GM10248 (cell line): Measurements from ENCODE around the gene CBY3.

Experiments
- CTCF ChIA-PET: fragments of 300-600 bp; sonication (Branson Sonifier 250); formaldehyde crosslinking; extraction: SDS; loops from one replicate; lab custom pipeline; 2021; ENCODE audit warnings: antibody characterized with exemption; lab: Yijun Ruan, JAX
- POLR2A ChIA-PET: fragments of 350-650 bp; sonication (Branson Sonifier 250); formaldehyde crosslinking; extraction: SDS; loops from one replicate; lab custom pipeline; 2020; ENCODE audit warnings: antibody characterized with exemption; lab: Yijun Ruan, JAX
- DNase-seq: peaks from one replicate; pipeline ENCODE4 v3.0.0; 2012; ENCODE audit errors: extremely low spot score
- CTCF ChIP-seq: IDR thresholded peaks from 2 replicates; pipeline ENCODE4 v1.5.1; 2012; ENCODE audit warnings: mild to moderate bottlenecking, low read depth; ENCODE audit errors: extremely low read depth, missing control alignments, control extremely low read depth

CBY3 gene

GRCh38 chr5:179680780-179681401 is at the start of gene CBY3:
CBY3 (minus strand) TSS chr5:179681034; CDS start chr5:179680918, 116 bp downstream.
- ChIA-PET POLR2A (interaction anchor here (0.8 to 1.5 kb wide), 2 partner anchors 57 kb away, joined by 3 read pairs; partner anchors contain the start of gene HNRNPH1), CTCF (interaction anchor here (0.7 to 5.5 kb wide), 9 partner anchors 10 to 1446 kb away, joined by 3 to 29 read pairs (median 5); partner anchors contain the start of gene HNRNPH1)
- DNase-seq: peak; percentile 6
- TF ChIP-seq CTCF: no peak

GRCh38 chr5:179730356-179730755 is 49.5 kb upstream of the CBY3 start:
- DNase-seq: no peak
- POLR2A ChIA-PET: no interaction called here
- CTCF ChIA-PET: interaction anchor here (0.7 kb wide), 1 partner anchor 28 kb away, joined by 3 read pairs; no protein-coding TSS in a partner anchor
- no peak for TF ChIP-seq CTCF

GRCh38 chr5:179729727-179730126 is 48.9 kb upstream of the CBY3 start:
- no peak for DNase-seq
- ChIA-PET CTCF (interaction anchor here (0.7 to 1.7 kb wide), 2 partner anchors 11 to 27 kb away, joined by 3 to 4 read pairs; no protein-coding TSS in a partner anchor), POLR2A (no interaction called here)
- no peak for TF ChIP-seq CTCF

GRCh38 chr5:179729303-179729702 is 48.5 kb upstream of the CBY3 start:
- TF ChIP-seq CTCF: no peak
- POLR2A ChIA-PET: no interaction called here
- CTCF ChIA-PET: interaction anchor here (1.7 kb wide), 1 partner anchor 12 kb away, joined by 4 read pairs; no protein-coding TSS in a partner anchor
- DNase-seq: no peak

GRCh38 chr5:179727106-179727505 is 46.3 kb upstream of the CBY3 start:
- POLR2A ChIA-PET: no interaction called here

GRCh38 chr5:179724163-179724562 is 43.3 kb upstream of the CBY3 start:
- DNase-seq: no peak
- POLR2A ChIA-PET: no interaction called here
- CTCF ChIA-PET: no interaction called here
- TF ChIP-seq CTCF: no peak

More at GRCh38 chr5:179727106-179727505, 46.3 kb upstream of the CBY3 start:
- CTCF ChIA-PET: interaction anchor here (1.3 kb wide), 1 partner anchor 11 kb away, joined by 3 read pairs; no protein-coding TSS in a partner anchor
- no peak for TF ChIP-seq CTCF
- no peak for DNase-seq
